Activated T-helper 1 cell treated with anti-CD3 and anti-CD28 coated beads, Interleukin-12 subunit alpha, Interleukin-12 subunit beta, Interleukin-2, Interleukin-4 antibody, amounts not matched to agents 30 ng/mL and 10 ng/mL and 1 ng/mL, durations not matched to agents 14 hours and 24 hours and 36 hours (primary cell): ENCODE results near the gene IFT20. TPM values are rescaled to one million over a fixed set of nuclear protein-coding genes. Genes with fewer than 3 reads are reported as not detected.

Experiments
- DNase-seq: peaks from one replicate; pipeline ENCODE4 v3.0.0; 2021; ENCODE audit warnings: low spot score
- H3K27ac Mint-ChIP-seq: one replicate; pipeline ENCODE4 v1.8.0; 2021; ENCODE audit warnings: mild to moderate bottlenecking, mixed read lengths
- H3K27me3 Mint-ChIP-seq: one replicate; pipeline ENCODE4 v1.8.0; 2022; ENCODE audit warnings: mild to moderate bottlenecking, moderate library complexity, mixed read lengths; ENCODE audit not compliant: insufficient read depth
- H3K36me3 Mint-ChIP-seq: one replicate; pipeline ENCODE4 v1.8.0; 2021; ENCODE audit warnings: low read depth, mixed read lengths
- H3K4me1 Mint-ChIP-seq: one replicate; pipeline ENCODE4 v1.8.0; 2021; ENCODE audit warnings: low read depth, mixed read lengths
- H3K4me3 Mint-ChIP-seq: one replicate; pipeline ENCODE4 v1.8.0; 2021; ENCODE audit warnings: mild to moderate bottlenecking, moderate library complexity, mixed read lengths
- H3K9me3 Mint-ChIP-seq: one replicate; pipeline ENCODE4 v1.8.0; 2021; ENCODE audit warnings: mixed read lengths
- intact Hi-C: fragments of 100-400 bp; cut with micrococcal nuclease; formaldehyde crosslinking; loops from one replicate; pipeline ENCODE4 v1.15.1; 2024
- total RNA-seq: library from RNA; stranded (reverse); gene quantifications from 2 replicates; pipeline ENCODE4 v1.2.3, GENCODE V29; 2022

Gene IFT20
- total RNA-seq, 1 donor from 2014 or later, result 21.3 TPM

GRCh38 chr17:28327031-28327607 is 8.2 kb downstream of the IFT20 start:
- H3K27ac Mint-ChIP-seq, result peak overlapping the region; percentile 58
- H3K4me3 Mint-ChIP-seq, result no peak overlapping the region
- H3K27me3 Mint-ChIP-seq, result no peaks in the 10 kb centered on the region
- peaks cover 25% of the 10 kb centered on the region for H3K36me3 Mint-ChIP-seq
- no peak for DNase-seq
- H3K9me3 Mint-ChIP-seq, result no peaks in the 10 kb centered on the region
- intact Hi-C loops, result loop anchor here (1.0 kb wide), 1 partner anchor 8 kb away; the partner anchor contains the start of gene TMEM97
- peaks cover 20% of the 10 kb centered on the region for H3K4me1 Mint-ChIP-seq

GRCh38 chr17:28326114-28326513 is 9.2 kb downstream of the IFT20 start:
- peaks cover 29% of the 10 kb centered on the region for H3K4me1 Mint-ChIP-seq
- no peak for DNase-seq
- no peak overlapping the region for H3K27ac Mint-ChIP-seq
- no peak overlapping the region for H3K4me3 Mint-ChIP-seq
- no peaks in the 10 kb centered on the region for H3K9me3 Mint-ChIP-seq
- intact Hi-C loops, result no loop called here
- H3K27me3 Mint-ChIP-seq, result no peaks in the 10 kb centered on the region
- peaks cover 29% of the 10 kb centered on the region for H3K36me3 Mint-ChIP-seq

DNA sequence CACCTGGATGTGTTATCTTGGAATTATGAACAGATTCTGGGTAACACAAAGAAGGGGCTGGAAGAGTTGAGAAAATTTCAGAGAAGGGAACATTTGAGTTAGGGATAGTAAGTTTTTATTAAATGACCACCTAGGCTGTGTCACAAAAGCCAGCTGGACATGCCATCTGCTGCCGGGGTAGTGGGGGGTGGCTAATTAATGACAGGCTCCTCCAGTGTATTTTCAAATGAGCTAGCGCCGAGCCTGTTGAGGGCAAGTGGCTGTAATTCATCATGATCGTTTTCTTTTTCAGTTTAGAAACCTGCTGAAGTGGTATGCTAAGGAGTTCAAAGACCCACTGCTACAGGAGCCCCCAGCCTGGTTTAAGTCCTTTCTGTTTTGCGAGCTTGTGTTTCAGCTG is 10.1 kb downstream of the IFT20 start:
- Mint-ChIP-seq H3K27ac (no peak overlapping the region), H3K4me1 (peaks cover 38% of the 10 kb centered on the region), H3K27me3 (no peaks in the 10 kb centered on the region), H3K36me3 (peaks cover 36% of the 10 kb centered on the region), H3K4me3 (no peak overlapping the region), H3K9me3 (no peaks in the 10 kb centered on the region)
- intact Hi-C loops, result no loop called here
- DNase-seq, result no peak

DNA sequence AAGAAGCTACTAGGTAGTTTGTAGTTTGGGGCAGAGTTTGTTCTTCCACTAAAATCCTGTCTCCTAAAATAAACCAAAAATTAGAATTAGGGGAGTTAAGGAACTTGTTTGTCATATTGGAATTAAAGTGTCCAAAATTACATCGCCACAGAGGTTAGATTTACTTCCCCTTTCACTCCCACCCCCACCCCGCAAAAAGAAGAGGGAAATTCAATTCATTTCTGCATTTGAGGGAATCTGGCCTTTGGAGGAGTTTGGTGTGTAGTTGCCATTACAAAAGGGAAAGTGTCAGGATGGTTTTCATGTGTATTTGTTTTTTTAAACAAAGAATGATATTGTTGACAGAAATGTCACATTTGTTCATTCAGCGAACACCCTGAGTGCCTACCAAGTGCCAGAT is 10.5 kb downstream of the IFT20 start:
- Mint-ChIP-seq H3K27me3 (no peaks in the 10 kb centered on the region), H3K4me3 (no peak overlapping the region), H3K27ac (no peak overlapping the region), H3K4me1 (peaks cover 42% of the 10 kb centered on the region), H3K36me3 (peaks cover 40% of the 10 kb centered on the region), H3K9me3 (no peaks in the 10 kb centered on the region)
- intact Hi-C loops, result no loop called here
- DNase-seq, result no peak

- peaks cover 45% of the 10 kb centered on the region for H3K4me1 Mint-ChIP-seq
- no peak overlapping the region for H3K27ac Mint-ChIP-seq
- H3K9me3 Mint-ChIP-seq, result no peaks in the 10 kb centered on the region
- intact Hi-C loops, result no loop called here
- no peak for DNase-seq
- H3K36me3 Mint-ChIP-seq, result peaks cover 40% of the 10 kb centered on the region
- no peaks in the 10 kb centered on the region for H3K27me3 Mint-ChIP-seq
- H3K4me3 Mint-ChIP-seq, result no peak overlapping the region
Observed at GRCh38 chr17:28324267-28324745, 11.0 kb downstream of the IFT20 start.

DNA sequence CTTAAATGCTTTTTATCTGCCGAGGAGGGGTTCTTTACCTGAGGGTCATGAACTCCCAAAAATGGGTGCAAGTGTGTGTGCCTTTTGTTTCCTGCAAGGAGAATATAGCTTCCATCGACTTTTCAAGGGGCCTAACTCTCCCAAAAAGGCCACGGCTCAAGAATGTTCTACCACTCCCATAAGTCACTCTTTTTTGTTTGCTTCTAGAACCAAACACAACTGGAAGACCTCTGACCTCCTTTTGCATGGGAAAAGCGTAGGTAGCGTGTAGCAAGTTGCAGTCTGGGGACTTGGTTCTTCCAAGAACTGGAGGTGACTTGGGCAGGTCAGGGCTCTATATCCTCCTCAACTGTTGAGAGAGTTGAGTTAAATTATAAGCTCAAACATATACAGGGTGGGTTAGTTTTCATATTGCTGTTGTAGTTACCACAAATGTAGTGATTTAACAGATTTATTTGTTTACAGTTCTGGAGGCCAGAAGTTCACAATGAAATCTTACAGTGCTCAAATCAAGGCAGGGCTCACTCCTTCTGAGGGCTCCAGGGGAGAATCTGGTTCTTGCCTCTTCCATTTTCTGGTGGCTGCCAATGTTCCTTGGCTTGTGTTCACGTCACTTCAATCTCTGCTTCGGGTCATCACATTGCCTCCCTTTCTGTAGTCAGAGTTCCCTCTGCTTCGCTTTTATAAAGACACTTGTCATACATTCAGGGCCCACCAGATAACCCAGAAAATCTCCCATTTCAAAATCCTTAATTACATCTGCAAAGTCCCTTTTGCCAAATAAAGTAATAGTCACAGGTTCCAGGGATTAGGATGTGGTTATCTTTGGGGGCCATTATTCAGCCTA is 14.8 kb downstream of the IFT20 start:
- no peak for DNase-seq
- peaks cover 48% of the 10 kb centered on the region for H3K4me1 Mint-ChIP-seq
- H3K36me3 Mint-ChIP-seq, result peaks cover 19% of the 10 kb centered on the region
- no peaks in the 10 kb centered on the region for H3K9me3 Mint-ChIP-seq
- peak overlapping the region; percentile 94 for H3K27ac Mint-ChIP-seq
- intact Hi-C loops, result no loop called here
- peak overlapping the region; percentile 96 for H3K4me3 Mint-ChIP-seq
- no peaks in the 10 kb centered on the region for H3K27me3 Mint-ChIP-seq

GRCh38 chr17:28319598-28319935 is 15.7 kb downstream of the IFT20 start:
- no peaks in the 10 kb centered on the region for H3K27me3 Mint-ChIP-seq
- no peaks in the 10 kb centered on the region for H3K9me3 Mint-ChIP-seq
- intact Hi-C loops, result loop anchor here (1.0 to 5.0 kb wide), 11 partner anchors 8 to 633 kb away; partner anchors contain the start of genes IFT20, PHF12, POLDIP2 and TNFAIP1
- peak overlapping the region; percentile 96 for H3K4me3 Mint-ChIP-seq
- peak overlapping the region; percentile 94 for H3K27ac Mint-ChIP-seq
- no peak for DNase-seq
- H3K4me1 Mint-ChIP-seq, result peaks cover 48% of the 10 kb centered on the region
- H3K36me3 Mint-ChIP-seq, result peaks cover 19% of the 10 kb centered on the region

GRCh38 chr17:28318759-28319597 is 16.3 kb downstream of the IFT20 start, which contains the start of gene TMEM97:
TSS of gene TMEM97 (plus strand) at chr17:28319200. CDS start at chr17:28319240, 40 bp downstream.
- DNase-seq, result peak; percentile 96
- Mint-ChIP-seq H3K27me3 (no peaks in the 10 kb centered on the region), H3K27ac (peak within 1 kb of the TSS; percentile 94), H3K36me3 (peaks cover 19% of the 10 kb centered on the region), H3K9me3 (no peaks in the 10 kb centered on the region), H3K4me3 (peak within 1 kb of the TSS; percentile 96), H3K4me1 (peaks cover 48% of the 10 kb centered on the region)
- intact Hi-C loops, result loop anchor here (1.0 to 5.0 kb wide), 11 partner anchors 8 to 633 kb away; partner anchors contain the start of genes IFT20, PHF12, POLDIP2 and TNFAIP1

GRCh38 chr17:28317966-28318758 is 17.1 kb downstream of the IFT20 start:
- H3K4me3 Mint-ChIP-seq, result peak overlapping the region; percentile 96
- H3K36me3 Mint-ChIP-seq, result peaks cover 19% of the 10 kb centered on the region
- intact Hi-C loops, result loop anchor here (2.0 to 5.0 kb wide), 5 partner anchors 55 to 634 kb away; partner anchors contain the start of gene PHF12
- no peaks in the 10 kb centered on the region for H3K9me3 Mint-ChIP-seq
- H3K27me3 Mint-ChIP-seq, result peaks cover 5% of the 10 kb centered on the region
- H3K4me1 Mint-ChIP-seq, result peaks cover 48% of the 10 kb centered on the region
- peak overlapping the region; percentile 94 for H3K27ac Mint-ChIP-seq
- DNase-seq, result no peak

DNA sequence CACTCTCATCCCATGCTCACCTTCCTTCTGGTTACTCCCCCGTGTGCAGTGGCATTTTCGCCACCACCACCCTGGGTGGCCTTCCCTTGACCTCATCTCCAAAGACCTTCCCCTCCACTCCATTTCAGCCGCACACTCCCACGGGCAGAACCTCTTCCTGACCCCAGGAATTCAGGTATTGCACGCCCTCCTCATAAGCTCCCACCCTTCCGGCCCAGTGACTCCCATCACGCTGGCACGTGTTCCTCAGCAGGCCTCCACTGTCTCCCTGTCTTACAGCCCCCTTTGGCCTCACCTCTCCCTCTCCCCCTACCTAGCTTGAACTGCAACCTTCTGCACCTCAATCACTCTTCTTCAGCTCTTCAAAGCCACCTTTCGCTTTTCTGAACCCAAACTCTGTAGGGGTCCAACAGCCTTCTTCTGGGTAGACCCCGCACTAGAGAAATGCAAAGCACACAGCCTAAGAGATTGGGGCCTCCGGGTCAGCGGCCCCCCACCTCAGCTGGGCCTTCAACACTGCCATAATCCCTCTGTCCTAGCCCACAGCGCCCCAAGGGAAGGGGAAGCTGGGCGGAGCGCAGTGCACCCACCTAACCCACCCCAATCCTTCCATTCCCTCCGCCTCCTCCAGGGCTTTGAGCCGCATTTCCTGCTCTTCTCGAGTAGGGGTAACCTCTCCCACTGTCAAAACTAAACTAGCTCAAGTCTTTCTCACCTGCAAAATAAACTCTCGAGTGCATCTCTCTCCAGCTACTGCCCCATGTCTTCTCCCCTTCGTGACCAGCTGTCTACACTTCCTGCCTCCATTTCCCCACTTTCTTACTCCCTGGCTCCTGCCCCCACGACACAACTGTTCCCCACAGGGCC is 17.9 kb downstream of the IFT20 start:
- H3K27ac Mint-ChIP-seq, result peak overlapping the region; percentile 9
- no peaks in the 10 kb centered on the region for H3K9me3 Mint-ChIP-seq
- peaks cover 39% of the 10 kb centered on the region for H3K4me1 Mint-ChIP-seq
- H3K27me3 Mint-ChIP-seq, result peaks cover 8% of the 10 kb centered on the region
- DNase-seq, result no peak
- peaks cover 15% of the 10 kb centered on the region for H3K36me3 Mint-ChIP-seq
- H3K4me3 Mint-ChIP-seq, result peak overlapping the region; percentile 96
- intact Hi-C loops, result loop anchor here (5.0 kb wide), 2 partner anchors 510 to 635 kb away; partner anchors contain the start of gene PHF12
